ENCODE data around the gene WFS1.

WFS1 gene

DNA sequence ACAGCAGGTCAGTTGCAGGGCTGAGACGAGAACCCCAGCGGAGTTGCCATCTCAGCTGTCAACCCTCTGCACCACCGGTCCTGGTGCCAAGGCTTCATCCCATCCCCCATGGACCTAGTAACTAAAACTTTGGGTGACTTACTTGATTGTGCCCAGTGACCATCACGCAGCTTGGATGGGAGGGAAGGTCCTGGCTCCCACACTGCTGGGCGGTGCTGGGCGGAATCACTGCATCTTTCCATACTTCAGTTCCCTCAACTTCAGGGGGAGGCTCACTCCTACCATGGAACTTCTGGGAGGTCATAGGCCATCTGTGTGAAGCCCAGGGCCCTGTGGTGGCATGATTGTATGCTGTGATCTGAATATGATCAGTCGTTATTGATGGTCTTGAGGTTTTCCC is 43.1 kb upstream of the WFS1 start:
- in situ Hi-C loops (cut with MboI; ENCODE audit: low sequenced_read_pairs, unreplicated experiment): no loop called here
- no peak for DNase-seq (ENCODE audit: low spot score)
- TF ChIP-seq CTCF (IDR thresholded peaks at IDR 0.05; ENCODE audit: borderline replicate concordance, control extremely low read depth, extremely low read depth, insufficient read depth, missing control alignments): no peak

DNA sequence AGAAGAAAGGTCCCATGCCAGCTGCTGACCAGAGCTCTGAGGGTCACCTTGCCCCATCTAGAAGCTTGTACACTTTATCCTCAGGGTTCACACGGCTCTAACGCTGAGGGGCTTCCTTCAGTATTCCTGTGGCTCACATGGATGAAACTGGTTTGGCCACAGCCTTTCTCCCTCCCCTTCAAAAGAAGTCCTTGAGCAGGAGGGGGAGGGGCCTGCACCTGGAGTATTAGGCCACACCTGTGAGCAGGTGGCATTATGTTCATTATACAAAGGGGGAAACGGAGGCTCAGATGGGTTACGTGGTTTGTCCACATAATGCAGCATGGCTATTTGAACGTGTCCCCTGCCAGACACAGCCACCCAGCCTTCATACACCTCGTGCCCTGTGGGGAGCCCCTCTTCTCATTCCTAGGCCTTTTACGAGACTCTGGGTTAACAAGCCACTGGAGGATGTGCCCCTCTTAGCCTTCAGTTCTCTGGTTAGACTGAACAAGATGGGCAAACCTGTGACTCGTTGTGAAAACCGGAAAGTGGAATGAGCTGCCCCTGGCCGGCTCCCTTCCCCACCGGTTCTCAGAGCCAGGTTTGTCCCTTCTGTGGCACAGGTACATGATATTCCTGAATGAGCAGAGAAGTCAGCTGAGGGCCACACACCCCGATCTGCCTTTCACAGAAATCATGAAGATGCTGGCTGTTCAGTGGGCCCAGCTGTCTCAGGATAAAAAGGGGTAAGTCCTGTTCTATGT is 42.1 kb upstream of the WFS1 start:
- in situ Hi-C loops (cut with MboI; ENCODE audit: low sequenced_read_pairs, unreplicated experiment): no loop called here
- TF ChIP-seq CTCF (IDR thresholded peaks at IDR 0.05; ENCODE audit: borderline replicate concordance, control extremely low read depth, extremely low read depth, insufficient read depth, missing control alignments): no peak
- no peak for DNase-seq (ENCODE audit: low spot score)

- in situ Hi-C loops (cut with MboI; ENCODE audit: low sequenced_read_pairs, unreplicated experiment): no loop called here
- no peak for DNase-seq (ENCODE audit: low spot score)
- no peak for TF ChIP-seq CTCF (IDR thresholded peaks at IDR 0.05; ENCODE audit: borderline replicate concordance, control extremely low read depth, extremely low read depth, insufficient read depth, missing control alignments)
Measured at GRCh38 chr4:6228158-6229067, 41.2 kb upstream of the WFS1 start.

DNA sequence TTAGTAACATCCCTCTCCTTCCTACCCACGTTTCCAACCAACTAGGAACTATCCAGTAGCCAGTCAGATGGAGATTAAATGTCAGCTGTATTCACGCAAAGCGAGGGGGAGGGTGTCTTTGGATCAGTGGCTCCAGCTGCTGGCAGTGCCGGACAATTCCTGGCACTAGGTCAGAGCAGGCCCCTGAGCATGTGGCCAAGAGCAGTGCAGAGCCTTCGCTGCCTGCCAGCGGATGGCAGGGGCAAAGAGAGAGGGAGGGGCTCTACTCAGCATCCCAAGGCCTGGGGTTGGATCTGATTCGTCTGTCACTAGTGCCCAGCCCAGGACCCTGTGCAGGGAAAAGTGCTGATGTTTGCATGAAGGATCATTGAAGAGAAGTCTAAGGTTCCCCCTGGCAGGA is 40.6 kb upstream of the WFS1 start:
- in situ Hi-C loops (cut with MboI; ENCODE audit: low sequenced_read_pairs, unreplicated experiment): no loop called here
- TF ChIP-seq CTCF (IDR thresholded peaks at IDR 0.05; ENCODE audit: borderline replicate concordance, control extremely low read depth, extremely low read depth, insufficient read depth, missing control alignments): no peak
- DNase-seq (ENCODE audit: low spot score): no peak

DNA sequence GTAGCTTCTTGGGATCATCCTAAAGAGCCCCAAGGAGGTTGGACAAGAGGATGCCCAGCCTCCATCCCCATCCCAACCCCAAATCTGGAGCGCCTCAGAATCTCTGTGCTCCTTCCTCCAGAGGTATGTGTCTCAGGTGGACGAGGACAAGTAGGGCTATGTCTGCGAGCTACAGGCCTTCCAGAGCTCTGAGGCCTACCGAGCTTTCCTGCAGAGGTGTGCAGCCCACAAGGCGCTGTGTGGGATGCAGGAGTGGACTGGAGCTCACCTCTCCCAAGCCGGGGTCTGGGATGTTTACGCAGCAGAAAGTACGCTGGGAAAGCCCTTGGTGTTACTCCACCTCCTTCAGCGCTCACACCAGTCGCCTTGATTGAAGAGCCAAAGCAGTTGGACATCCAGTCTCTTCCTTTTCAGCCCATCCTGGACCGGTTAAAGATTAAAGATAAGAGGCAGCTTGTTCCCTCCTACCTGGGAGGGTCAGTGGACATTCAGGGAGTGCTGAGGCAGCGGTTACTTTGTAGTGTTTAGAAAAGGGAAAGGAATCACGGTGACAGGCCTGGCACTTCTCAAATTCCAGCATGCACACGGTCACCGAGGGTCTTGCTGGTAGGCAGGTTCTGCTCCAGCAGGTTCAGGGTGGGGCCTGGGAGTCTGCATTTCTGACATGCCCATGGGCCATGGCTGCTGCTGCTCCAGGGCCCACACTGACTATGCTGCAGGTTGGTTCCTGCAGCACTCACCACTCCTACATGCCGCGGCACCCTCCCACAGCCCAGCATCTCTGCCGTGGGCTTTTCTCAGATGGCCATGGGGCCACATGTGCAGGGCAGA is 39.8 kb upstream of the WFS1 start:
- in situ Hi-C loops (cut with MboI; ENCODE audit: low sequenced_read_pairs, unreplicated experiment): no loop called here
- no peak for TF ChIP-seq CTCF (IDR thresholded peaks at IDR 0.05; ENCODE audit: borderline replicate concordance, control extremely low read depth, extremely low read depth, insufficient read depth, missing control alignments)
- no peak for DNase-seq (ENCODE audit: low spot score)

- TF ChIP-seq CTCF (IDR thresholded peaks at IDR 0.05; ENCODE audit: borderline replicate concordance, control extremely low read depth, extremely low read depth, insufficient read depth, missing control alignments): no peak
- no peak for DNase-seq (ENCODE audit: low spot score)
- in situ Hi-C loops (cut with MboI; ENCODE audit: low sequenced_read_pairs, unreplicated experiment): no loop called here
Measured at GRCh38 chr4:6230502-6230785, 39.2 kb upstream of the WFS1 start.

Data from GM13976 (cell line).